Left renal pelvis (tissue), 4 donors: ENCODE measurements around the gene RAB3GAP2. TPM values are rescaled to one million over a fixed set of nuclear protein-coding genes. Genes with fewer than 3 reads are reported as not detected.
"Not testable (repeated sequence)": the region's sequence is repeated elsewhere in the genome, so short reads cannot be mapped to it uniquely, and the experiment has no call there.

Experiments
- DNase-seq, 4 donors: peaks; one replicate each; pipeline ENCODE4 v3.0.0-alpha.2; 2013; ENCODE audit warnings: low read depth in 4 of 4, low spot score in 3 of 4
- polyA plus RNA-seq, 4 donors: library from polyadenylated mRNA; unstranded; fragments of 120-200 nt; gene quantifications; one replicate each; pipeline ENCODE4 v1.2.1, GENCODE V29; 2013; ENCODE audit not compliant: insufficient read length in 4 of 4

The RAB3GAP2 gene
- 10 to 100 TPM; 25.7 to 37.6 (median 34.7) TPM for polyA plus RNA-seq

- DNase-seq: peak; percentile 88 to 91 (median 89)
Measured at GRCh38 chr1:220272047-220272840, at the start of gene RAB3GAP2. Gene RAB3GAP2, minus strand, starts transcription at chr1:220272453. Its CDS starts 116 bp downstream, at chr1:220272337.

- DNase-seq: no peak
Measured at GRCh38 chr1:220321758-220322157, 49.5 kb upstream of the RAB3GAP2 start.

GRCh38 chr1:220320709-220321108, 48.5 kb upstream of the RAB3GAP2 start:
- no peak for DNase-seq

GRCh38 chr1:220318673-220319072, 46.4 kb upstream of the RAB3GAP2 start:
- no peak for DNase-seq

GRCh38 chr1:220317161-220317560, 44.9 kb upstream of the RAB3GAP2 start:
- DNase-seq: no peak

- no peak for DNase-seq
Measured at GRCh38 chr1:220316305-220316704, 44.1 kb upstream of the RAB3GAP2 start.

GRCh38 chr1:220315070-220315839, 43.0 kb upstream of the RAB3GAP2 start:
- DNase-seq: no peak

- no peak for DNase-seq
Measured at GRCh38 chr1:220313576-220313975, 41.3 kb upstream of the RAB3GAP2 start.

- not testable (repeated sequence) for DNase-seq
Measured at GRCh38 chr1:220310147-220310546, 37.9 kb upstream of the RAB3GAP2 start.

- no peak for DNase-seq
Measured at GRCh38 chr1:220307607-220308006, 35.4 kb upstream of the RAB3GAP2 start.

GRCh38 chr1:220306339-220306738, 34.1 kb upstream of the RAB3GAP2 start:
- no peak for DNase-seq

- DNase-seq: no peak
Measured at GRCh38 chr1:220303871-220304270, 31.6 kb upstream of the RAB3GAP2 start.

- no peak for DNase-seq
Measured at GRCh38 chr1:220301630-220302029, 29.4 kb upstream of the RAB3GAP2 start.

- peak; percentile 31 to 73 (median 46) for DNase-seq
Measured at GRCh38 chr1:220300442-220301121, 28.3 kb upstream of the RAB3GAP2 start.

GRCh38 chr1:220299337-220299736, 27.1 kb upstream of the RAB3GAP2 start:
- no peak for DNase-seq

- DNase-seq: no peak
Measured at GRCh38 chr1:220298470-220299205, 26.4 kb upstream of the RAB3GAP2 start.

- DNase-seq: no peak
Measured at GRCh38 chr1:220296981-220297380, 24.7 kb upstream of the RAB3GAP2 start.

GRCh38 chr1:220294846-220295301, 22.6 kb upstream of the RAB3GAP2 start:
- no peak for DNase-seq

GRCh38 chr1:220291580-220291979, 19.3 kb upstream of the RAB3GAP2 start:
- DNase-seq: no peak

- DNase-seq: no peak
Measured at GRCh38 chr1:220290140-220290761, 18.0 kb upstream of the RAB3GAP2 start.
